ENCODE results near the gene RRP9. TPM values are rescaled to one million over a fixed set of nuclear protein-coding genes. Genes with fewer than 3 reads are reported as not detected.
A peak's percentile ranks its signal among the peaks of the same experiment; 100 is the strongest.

The RRP9 gene
- total and polyA plus RNA-seq, 12 donors: 13.4 to 39.8 (median 20.5) TPM

DNA sequence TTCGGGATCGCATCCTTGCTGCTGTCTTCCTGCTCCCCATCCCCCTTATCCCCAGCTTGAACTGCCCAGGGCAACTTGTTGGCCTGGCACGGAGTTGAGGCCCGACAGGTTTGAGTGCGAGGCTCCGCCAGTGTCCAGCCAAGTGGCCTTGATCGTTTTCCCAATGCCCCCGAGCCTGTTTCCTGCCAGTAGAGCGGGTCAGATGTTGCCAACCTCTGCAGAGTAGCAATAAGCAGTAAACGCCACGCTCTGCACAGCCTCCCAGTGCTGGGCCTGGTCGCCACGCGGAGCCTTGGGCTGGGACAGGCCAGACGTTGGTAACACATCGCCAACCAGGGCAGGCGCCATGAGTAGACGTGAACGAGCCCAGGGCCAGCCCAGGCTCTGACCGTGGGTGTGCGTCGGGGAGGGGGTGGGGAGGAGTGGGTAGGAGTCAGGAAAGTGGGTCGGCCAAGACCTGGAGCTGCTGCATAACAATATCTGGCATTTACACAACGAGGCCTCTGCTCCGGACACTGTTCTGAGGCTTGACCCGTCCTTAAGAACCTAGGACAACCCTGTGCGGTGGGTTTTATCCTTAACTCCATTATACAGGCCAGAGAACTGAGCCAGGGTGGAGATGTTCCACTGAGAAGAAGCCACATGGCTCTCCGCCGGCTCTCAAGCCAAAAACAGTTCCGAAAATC, 32.7 kb upstream of the RRP9 start:
- peak overlapping the region in 3 of 4 donors; percentile 20 to 53 (median 43) for H3K4me3 ChIP-seq
- intact Hi-C loops (cut with DNase I): no loop called here
- H3K27ac ChIP-seq: peak overlapping the region; percentile 93 to 100 (median 99)
- no peaks in the 10 kb centered on the region for H3K9me3 ChIP-seq (replicated peaks in 1 of 3)
- 0 to 11% (median 10%) methylated on average over 10 to 30 of the region's 30 CpGs for WGBS, 4 donors
- TF ChIP-seq, protein P1, sequence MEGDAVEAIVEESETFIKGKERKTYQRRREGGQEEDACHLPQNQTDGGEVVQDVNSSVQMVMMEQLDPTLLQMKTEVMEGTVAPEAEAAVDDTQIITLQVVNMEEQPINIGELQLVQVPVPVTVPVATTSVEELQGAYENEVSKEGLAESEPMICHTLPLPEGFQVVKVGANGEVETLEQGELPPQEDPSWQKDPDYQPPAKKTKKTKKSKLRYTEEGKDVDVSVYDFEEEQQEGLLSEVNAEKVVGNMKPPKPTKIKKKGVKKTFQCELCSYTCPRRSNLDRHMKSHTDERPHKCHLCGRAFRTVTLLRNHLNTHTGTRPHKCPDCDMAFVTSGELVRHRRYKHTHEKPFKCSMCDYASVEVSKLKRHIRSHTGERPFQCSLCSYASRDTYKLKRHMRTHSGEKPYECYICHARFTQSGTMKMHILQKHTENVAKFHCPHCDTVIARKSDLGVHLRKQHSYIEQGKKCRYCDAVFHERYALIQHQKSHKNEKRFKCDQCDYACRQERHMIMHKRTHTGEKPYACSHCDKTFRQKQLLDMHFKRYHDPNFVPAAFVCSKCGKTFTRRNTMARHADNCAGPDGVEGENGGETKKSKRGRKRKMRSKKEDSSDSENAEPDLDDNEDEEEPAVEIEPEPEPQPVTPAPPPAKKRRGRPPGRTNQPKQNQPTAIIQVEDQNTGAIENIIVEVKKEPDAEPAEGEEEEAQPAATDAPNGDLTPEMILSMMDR (IDR thresholded peaks at IDR 0.05): peak in 3 of 6 experiments; percentile 26 to 53 (median 35)
- no peak for TF ChIP-seq POLR2A (IDR thresholded peaks at IDR 0.05)
- no peaks in the 10 kb centered on the region for H3K36me3 ChIP-seq (replicated peaks in 1 of 2)
- H3K27me3 ChIP-seq: no peaks in the 10 kb centered on the region
- DNase-seq: peak in 6 of 7 donors; percentile 68 to 85 (median 78)
- peaks cover 24 to 51% of the 10 kb centered on the region in 2 donors for H3K4me1 ChIP-seq (replicated peaks in 1 of 2)

DNA sequence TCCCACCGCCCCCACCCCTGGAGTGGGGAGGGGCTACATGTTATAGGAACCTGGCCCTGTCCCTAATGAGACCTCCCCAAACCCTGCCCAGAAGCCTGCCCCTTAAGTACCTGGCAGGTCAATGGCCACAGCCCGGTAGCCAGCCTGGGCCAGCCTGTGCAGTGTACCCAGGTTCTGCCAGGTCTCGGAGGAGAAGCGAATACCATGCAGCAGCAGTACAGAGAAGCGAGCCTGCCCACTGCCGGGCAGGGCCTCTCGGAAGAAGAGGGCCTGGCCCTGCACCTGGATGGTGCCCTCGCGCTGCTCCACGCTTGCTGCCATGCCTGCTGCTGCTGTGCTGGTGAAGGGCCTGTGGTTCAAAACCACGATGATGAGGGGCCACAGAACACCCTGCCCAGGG, 29.6 kb upstream of the RRP9 start:
- no peak for DNase-seq
- Histone ChIP-seq H3K4me1 (replicated peaks in 1 of 2) (peaks cover 35 to 63% of the 10 kb centered on the region in 2 donors), H3K36me3 (replicated peaks in 1 of 2) (no peaks in the 10 kb centered on the region), H3K9me3 (replicated peaks in 1 of 3) (no peaks in the 10 kb centered on the region), H3K4me3 (no peak overlapping the region), H3K27ac (peak overlapping the region in 3 of 5 donors; percentile 13 to 46 (median 35)), H3K27me3 (no peaks in the 10 kb centered on the region)
- WGBS, 4 donors: 88 to 92% (median 90%) methylated on average over 9 to 11 of the region's 11 CpGs; no CpG with 5 or more reads in 1 of the 4 donors
- TF ChIP-seq, protein P1 (IDR thresholded peaks at IDR 0.05): no peak
- TF ChIP-seq POLR2A (IDR thresholded peaks at IDR 0.05): no peak
- intact Hi-C loops (cut with DNase I): no loop called here

DNA sequence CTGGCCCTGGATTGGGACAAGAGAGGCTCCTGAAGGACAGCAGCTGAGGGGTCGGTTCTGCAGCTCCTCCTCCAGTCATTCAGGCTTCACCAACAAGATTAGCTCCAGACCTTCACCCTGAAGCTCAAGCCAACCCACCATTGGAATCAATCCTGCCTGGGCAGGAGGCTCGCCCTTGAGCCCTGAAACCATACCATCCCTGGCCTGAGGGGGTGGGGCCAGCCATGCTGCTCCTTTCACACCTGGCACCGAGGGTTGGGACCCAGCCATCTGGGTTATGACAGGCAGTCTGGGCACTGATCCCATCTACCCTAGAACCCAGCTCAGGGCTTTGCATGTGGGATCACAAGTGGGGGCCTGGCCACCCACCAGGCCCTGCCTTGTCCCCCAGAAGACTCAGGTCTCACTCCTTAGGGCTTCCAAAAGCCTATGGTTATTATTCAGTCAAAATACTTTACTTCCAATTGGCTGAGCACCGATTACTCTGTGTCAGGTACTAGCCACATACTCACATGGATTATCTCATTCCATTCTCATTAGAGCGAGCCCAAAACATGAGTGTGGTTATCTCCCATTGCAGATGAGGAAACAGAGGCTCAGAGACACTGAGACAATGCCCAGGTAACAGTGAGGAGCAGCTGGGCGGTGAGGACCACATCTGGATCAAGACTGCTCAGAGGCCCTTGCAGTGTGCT, 29.0 kb upstream of the RRP9 start:
- Histone ChIP-seq H3K9me3 (replicated peaks in 1 of 3) (no peaks in the 10 kb centered on the region), H3K4me3 (no peak overlapping the region), H3K27ac (peak overlapping the region in 3 of 5 donors; percentile 30 to 46 (median 35)), H3K4me1 (replicated peaks in 1 of 2) (peaks cover 34 to 63% of the 10 kb centered on the region in 2 donors), H3K36me3 (replicated peaks in 1 of 2) (no peaks in the 10 kb centered on the region), H3K27me3 (no peaks in the 10 kb centered on the region)
- WGBS, 4 donors: 55 to 72% (median 61%) methylated on average over 4 to 6 of the region's 6 CpGs
- intact Hi-C loops (cut with DNase I): no loop called here
- DNase-seq: peak in 3 of 7 donors; percentile 52 to 72 (median 59)
- TF ChIP-seq, protein P1 (IDR thresholded peaks at IDR 0.05): no peak

DNA sequence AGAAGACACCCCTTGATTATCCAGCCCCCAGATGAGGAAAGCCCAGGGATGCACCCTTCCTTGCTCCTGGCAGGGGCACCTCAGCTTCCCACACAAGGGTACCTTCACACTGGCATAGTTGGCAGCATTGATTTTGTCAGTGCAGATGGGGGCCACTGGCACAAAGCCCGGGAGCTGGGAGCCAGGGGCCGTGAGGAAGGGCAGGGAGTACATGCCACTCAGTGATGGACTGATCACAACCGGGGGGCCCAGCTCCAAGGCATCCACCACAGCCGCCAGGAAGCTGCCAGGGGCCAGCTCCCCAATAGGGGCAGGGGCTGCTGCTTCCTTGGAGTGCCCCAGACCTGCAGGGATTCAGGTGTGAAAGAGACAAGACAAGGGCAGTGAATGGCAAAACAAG, 28.1 kb upstream of the RRP9 start:
- no peaks in the 10 kb centered on the region for H3K36me3 ChIP-seq (replicated peaks in 1 of 2)
- 69 to 73% methylated on average over 4 of the region's 4 CpGs; no CpG with 5 or more reads in 2 of the 4 donors for WGBS, 4 donors
- intact Hi-C loops (cut with DNase I): no loop called here
- no peak for DNase-seq
- peaks cover 30 to 59% of the 10 kb centered on the region in 2 donors for H3K4me1 ChIP-seq (replicated peaks in 1 of 2)
- no peaks in the 10 kb centered on the region for H3K27me3 ChIP-seq
- H3K4me3 ChIP-seq: no peak overlapping the region
- TF ChIP-seq POLR2A (IDR thresholded peaks at IDR 0.05): no peak
- TF ChIP-seq, protein P1 (IDR thresholded peaks at IDR 0.05): no peak
- H3K9me3 ChIP-seq (replicated peaks in 1 of 3): no peaks in the 10 kb centered on the region
- H3K27ac ChIP-seq: peak overlapping the region in 1 of 5 donors; percentile 16

Measured in adrenal gland (tissue), 12 donors.